Measurements from ENCODE around the gene ARAP2. TPM values are rescaled to one million over a fixed set of nuclear protein-coding genes. Genes with fewer than 3 reads are reported as not detected.

The ARAP2 gene
- total RNA-seq, 1 donor from 2014 or later: 52.8 TPM

GRCh38 chr4:36123906-36124305, 120.4 kb downstream of the ARAP2 start:
- Histone ChIP-seq H3K4me3 (no peak overlapping the region), H3K4me1 (no peaks in the 10 kb centered on the region), H3K27me3 (no peaks in the 10 kb centered on the region), H3K36me3 (no peaks in the 10 kb centered on the region), H3K27ac (no peak overlapping the region), H3K9me3 (no peaks in the 10 kb centered on the region)
- DNase-seq (ENCODE audit: extremely low spot score in 2 of 2): no peak
- intact Hi-C loops (cut with DNase I): no loop called here
- no peak for TF ChIP-seq CTCF (IDR thresholded peaks at IDR 0.05)

- H3K4me3 ChIP-seq: no peak overlapping the region
- H3K4me1 ChIP-seq: no peaks in the 10 kb centered on the region
- H3K9me3 ChIP-seq: no peaks in the 10 kb centered on the region
- no peak for DNase-seq (ENCODE audit: extremely low spot score in 2 of 2)
- peaks cover 0 to 3% of the 10 kb centered on the region in 2 donors for H3K36me3 ChIP-seq
- intact Hi-C loops (cut with DNase I): no loop called here
- H3K27me3 ChIP-seq: no peaks in the 10 kb centered on the region
- TF ChIP-seq POLR2AphosphoS5 (IDR thresholded peaks at IDR 0.05; ENCODE audit: insufficient read depth in 1 of 2, low read depth in 1 of 2) (no peak), POLR2A (IDR thresholded peaks at IDR 0.05) (no peak), CTCF (IDR thresholded peaks at IDR 0.05) (no peak)
- no peak overlapping the region for H3K27ac ChIP-seq
These were observed 129.0 kb downstream of the ARAP2 start for GRCh38 chr4:36115312-36115711.

GRCh38 chr4:36111172-36111571, 133.1 kb downstream of the ARAP2 start:
- no peak overlapping the region for H3K4me3 ChIP-seq
- peaks cover 0 to 3% of the 10 kb centered on the region in 2 donors for H3K36me3 ChIP-seq
- no peak overlapping the region for H3K27ac ChIP-seq
- DNase-seq (ENCODE audit: extremely low spot score in 2 of 2): no peak
- no peaks in the 10 kb centered on the region for H3K27me3 ChIP-seq
- intact Hi-C loops (cut with DNase I): no loop called here
- no peaks in the 10 kb centered on the region for H3K4me1 ChIP-seq
- H3K9me3 ChIP-seq: no peaks in the 10 kb centered on the region
- TF ChIP-seq CTCF (IDR thresholded peaks at IDR 0.05) (no peak), POLR2AphosphoS5 (IDR thresholded peaks at IDR 0.05; ENCODE audit: insufficient read depth in 1 of 2, low read depth in 1 of 2) (no peak), POLR2A (IDR thresholded peaks at IDR 0.05) (no peak)

GRCh38 chr4:36099509-36099908, 144.8 kb downstream of the ARAP2 start:
- DNase-seq (ENCODE audit: extremely low spot score in 2 of 2): no peak
- H3K27me3 ChIP-seq: no peaks in the 10 kb centered on the region
- H3K4me1 ChIP-seq: no peaks in the 10 kb centered on the region
- intact Hi-C loops (cut with DNase I): no loop called here
- H3K9me3 ChIP-seq: no peaks in the 10 kb centered on the region
- no peak for TF ChIP-seq POLR2A (IDR thresholded peaks at IDR 0.05)
- no peak for TF ChIP-seq CTCF (IDR thresholded peaks at IDR 0.05)
- no peak for TF ChIP-seq POLR2AphosphoS5 (IDR thresholded peaks at IDR 0.05; ENCODE audit: insufficient read depth in 1 of 2, low read depth in 1 of 2)
- no peak overlapping the region for H3K4me3 ChIP-seq
- no peaks in the 10 kb centered on the region for H3K36me3 ChIP-seq
- no peak overlapping the region for H3K27ac ChIP-seq

DNA sequence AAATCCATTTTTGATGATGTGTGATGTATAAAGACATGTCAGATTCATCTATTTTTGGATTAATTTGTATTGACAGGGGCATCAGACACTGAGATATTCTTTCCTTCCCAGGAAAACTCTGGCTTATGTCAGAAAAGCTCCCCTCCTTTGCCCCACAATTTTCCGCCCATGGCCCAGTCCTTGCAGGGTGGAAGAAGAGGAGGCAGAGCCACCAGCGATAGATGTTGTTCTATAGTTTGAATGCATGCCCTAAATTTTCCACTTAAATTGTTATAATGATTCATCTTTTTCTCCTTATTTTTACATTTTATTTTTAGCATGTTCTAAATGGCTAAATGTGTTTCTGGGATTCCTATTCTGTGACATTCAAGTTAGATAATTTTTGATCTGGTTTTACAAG, 149.3 kb downstream of the ARAP2 start:
- H3K36me3 ChIP-seq: no peaks in the 10 kb centered on the region
- TF ChIP-seq CTCF (IDR thresholded peaks at IDR 0.05): no peak
- no peak for TF ChIP-seq POLR2A (IDR thresholded peaks at IDR 0.05)
- TF ChIP-seq POLR2AphosphoS5 (IDR thresholded peaks at IDR 0.05; ENCODE audit: insufficient read depth in 1 of 2, low read depth in 1 of 2): no peak
- DNase-seq (ENCODE audit: extremely low spot score in 2 of 2): no peak
- H3K4me3 ChIP-seq: no peak overlapping the region
- H3K4me1 ChIP-seq: no peaks in the 10 kb centered on the region
- no peaks in the 10 kb centered on the region for H3K9me3 ChIP-seq
- intact Hi-C loops (cut with DNase I): no loop called here
- H3K27ac ChIP-seq: no peak overlapping the region
- H3K27me3 ChIP-seq: no peaks in the 10 kb centered on the region
